CD14-positive monocyte (primary cell): ENCODE results near the gene ACO2. TPM values are rescaled to one million over a fixed set of nuclear protein-coding genes. Genes with fewer than 3 reads are reported as not detected.

Experiments
- DNase-seq, 3 donors: peaks; one replicate each; pipeline ENCODE4 v3.0.0-alpha.2; 2011 to 2022
- H2AFZ ChIP-seq: 2 replicates; pipeline ENCODE4 v1.6.0; 2012; ENCODE audit warnings: mild to moderate bottlenecking, low read depth, low read length, inconsistent platforms; ENCODE audit not compliant: insufficient read depth, poor library complexity, severe bottlenecking
- H3K27ac ChIP-seq, 2 donors: 1 replicate in 1 of 2; 2 replicates in 1 of 2; pipeline ENCODE4 v1.5.1; 2012 to 2013; ENCODE audit warnings: low read length in 2 of 2, control low read depth in 1 of 2, inconsistent platforms in 1 of 2, low read depth in 1 of 2, mild to moderate bottlenecking in 1 of 2
- H3K27me3 ChIP-seq, 2 donors: one replicate each; pipeline versions ENCODE4 v1.6.0 to v1.6.1; 2011 to 2013; ENCODE audit warnings: low read length in 2 of 2; ENCODE audit not compliant: control insufficient read depth in 2 of 2, insufficient read depth in 2 of 2
- H3K36me3 ChIP-seq, 2 donors: replicated peaks in 1 of 2; 1 replicate in 1 of 2; 2 replicates in 1 of 2; pipeline versions ENCODE4 v1.5.1 to v1.6.1; 2012 to 2013; ENCODE audit warnings: low read length in 2 of 2, control low read depth in 1 of 2, inconsistent platforms in 1 of 2, mild to moderate bottlenecking in 1 of 2; ENCODE audit not compliant: insufficient read depth in 2 of 2, control insufficient read depth in 1 of 2
- H3K4me1 ChIP-seq, 2 donors: 1 replicate in 1 of 2; 2 replicates in 1 of 2; pipeline versions ENCODE4 v1.5.1 to v1.6.1; 2012 to 2013; ENCODE audit warnings: low read length in 2 of 2, control low read depth in 1 of 2, inconsistent platforms in 1 of 2, mild to moderate bottlenecking in 1 of 2, moderate library complexity in 1 of 2; ENCODE audit not compliant: insufficient read depth in 2 of 2, control insufficient read depth in 1 of 2
- H3K4me2 ChIP-seq: replicated peaks from 2 replicates; pipeline ENCODE3; 2012; ENCODE audit warnings: low read length, moderate library complexity, mild to moderate bottlenecking; ENCODE audit not compliant: poor library complexity, severe bottlenecking; ENCODE audit errors: extremely low read depth
- H3K4me3 ChIP-seq, 3 experiments: fragments of 200-600 bp in 1 of 3; sonication (generic) in 1 of 3; replicated peaks in 1 of 3; 1 replicate in 2 of 3; 2 replicates in 1 of 3; pipeline ENCODE4 v1.5.1; 2011 to 2013; ENCODE audit warnings: low read length in 3 of 3, mild to moderate bottlenecking in 3 of 3, control low read depth in 2 of 3, low read depth in 2 of 3, inconsistent platforms in 1 of 3, moderate library complexity in 1 of 3
- H3K79me2 ChIP-seq: 2 replicates; pipeline ENCODE4 v1.6.0; 2012; ENCODE audit warnings: mild to moderate bottlenecking, control low read depth, inconsistent platforms, low read length, moderate library complexity; ENCODE audit not compliant: insufficient read depth
- H3K9ac ChIP-seq: 2 replicates; pipeline ENCODE4 v1.6.0; 2017; ENCODE audit warnings: low read length, mild to moderate bottlenecking; ENCODE audit not compliant: insufficient read depth, poor library complexity, severe bottlenecking
- H3K9me3 ChIP-seq, 2 donors: replicated peaks in 1 of 2; 1 replicate in 1 of 2; 2 replicates in 1 of 2; pipeline versions ENCODE4 v1.5.1 to v1.6.1; 2012 to 2013; ENCODE audit warnings: low read length in 2 of 2, control low read depth in 1 of 2; ENCODE audit not compliant: control insufficient read depth in 1 of 2, insufficient read depth in 1 of 2
- H4K20me1 ChIP-seq: 2 replicates; pipeline ENCODE4 v1.6.0; 2012; ENCODE audit warnings: mild to moderate bottlenecking, low read length, control low read depth, moderate library complexity; ENCODE audit not compliant: insufficient read depth
- H3K27ac Mint-ChIP-seq, 7 donors: one replicate each; pipeline ENCODE4 v1.8.0; 2020; ENCODE audit warnings: mild to moderate bottlenecking in 7 of 7, mixed read lengths in 7 of 7, moderate library complexity in 6 of 7, inconsistent platforms in 2 of 7
- H3K27me3 Mint-ChIP-seq, 3 donors: one replicate each; pipeline ENCODE4 v1.8.0; 2021 to 2022; ENCODE audit warnings: low read depth in 3 of 3, mild to moderate bottlenecking in 3 of 3, mixed read lengths in 3 of 3, moderate library complexity in 3 of 3, inconsistent platforms in 1 of 3
- H3K36me3 Mint-ChIP-seq, 2 donors: one replicate each; pipeline ENCODE4 v1.8.0; 2020; ENCODE audit warnings: mixed read lengths in 2 of 2, inconsistent platforms in 1 of 2, mild to moderate bottlenecking in 1 of 2
- H3K4me1 Mint-ChIP-seq: one replicate; pipeline ENCODE4 v1.8.0; 2020; ENCODE audit warnings: mild to moderate bottlenecking, mixed read lengths
- H3K4me3 Mint-ChIP-seq, 2 donors: one replicate each; pipeline ENCODE4 v1.8.0; 2020; ENCODE audit warnings: mild to moderate bottlenecking in 2 of 2, mixed read lengths in 2 of 2, moderate library complexity in 1 of 2
- H3K9me3 Mint-ChIP-seq, 7 donors: one replicate each; pipeline ENCODE4 v1.8.0; 2020 to 2022; ENCODE audit warnings: mixed read lengths in 7 of 7, mild to moderate bottlenecking in 6 of 7, moderate library complexity in 6 of 7, inconsistent platforms in 2 of 7
- CTCF ChIP-seq: fragments of 200-600 bp; IDR thresholded peaks from one replicate; pipeline ENCODE4 v1.8.0; 2022; ENCODE audit warnings: antibody characterized with exemption, mild to moderate bottlenecking
- WGBS: methylation state at CpG from one replicate; pipeline ENCODE4 v1.1.5; 2013; ENCODE audit warnings: missing lambda C conversion rate; ENCODE audit not compliant: insufficient coverage; 5-methylcytosine and 5-hydroxymethylcytosine counted together
- intact Hi-C, 2 donors: fragments of 100-400 bp; cut with micrococcal nuclease; formaldehyde crosslinking; loops; one replicate each; pipeline versions ENCODE4 v1.15.0 to v1.15.1; 2023
- polyA plus RNA-seq, 3 donors: library from polyadenylated mRNA; depleted of rRNA in 1 of 3; unstranded in 2 of 3; stranded (reverse) in 1 of 3; fragments of 300-500 nt in 2 of 3; fragments of >200 nt in 1 of 3; fragmentation: Illumina TruSeq in 2 of 3; gene quantifications; 1 replicate in 2 of 3; 2 replicates in 1 of 3; pipeline ENCODE4 v1.2.3, GENCODE V29; 2012 to 2021

Gene ACO2
- polyA plus RNA-seq, 3 donors: 56.8 to 75.8 (median 64.2) TPM

GRCh38 chr22:41530890-41531714, 62.2 kb downstream of the ACO2 start:
- Histone ChIP-seq H3K27ac (peak overlapping the region in 1 of 2 donors; percentile 8), H3K79me2 (no peaks in the 10 kb centered on the region), H3K4me2 (no peak overlapping the region), H2AFZ (no peak overlapping the region), H3K27me3 (no peaks in the 10 kb centered on the region), H3K4me3 (no peak overlapping the region), H3K36me3 (peaks cover 61 to 71% of the 10 kb centered on the region in 2 donors), H3K4me1 (no peaks in the 10 kb centered on the region), H3K9ac (no peak overlapping the region), H3K9me3 (no peaks in the 10 kb centered on the region), H4K20me1 (peaks cover 58% of the 10 kb centered on the region)
- 91% methylated on average over 13 of the region's 18 CpGs for WGBS
- no peak for DNase-seq
- H3K4me3 Mint-ChIP-seq: no peak overlapping the region
- TF ChIP-seq CTCF: no peak
- peaks cover 0 to 4% (median 0%) of the 10 kb centered on the region in 3 donors for H3K27me3 Mint-ChIP-seq
- peak overlapping the region in 4 of 7 donors; percentile 26 to 75 (median 54) for H3K27ac Mint-ChIP-seq
- H3K4me1 Mint-ChIP-seq: peaks cover 3% of the 10 kb centered on the region
- H3K36me3 Mint-ChIP-seq: peaks cover 48 to 86% of the 10 kb centered on the region in 2 donors
- H3K9me3 Mint-ChIP-seq: no peaks in the 10 kb centered on the region
- intact Hi-C loops: no loop called here

- Histone ChIP-seq H2AFZ (no peak overlapping the region), H3K4me2 (no peak overlapping the region), H3K36me3 (peaks cover 53 to 63% of the 10 kb centered on the region in 2 donors), H3K79me2 (no peaks in the 10 kb centered on the region), H4K20me1 (peaks cover 50% of the 10 kb centered on the region), H3K27ac (peak overlapping the region in 1 of 2 donors; percentile 18), H3K27me3 (no peaks in the 10 kb centered on the region), H3K9me3 (no peaks in the 10 kb centered on the region), H3K4me3 (no peak overlapping the region), H3K9ac (no peak overlapping the region), H3K4me1 (no peaks in the 10 kb centered on the region)
- intact Hi-C loops: no loop called here
- Mint-ChIP-seq H3K36me3 (peaks cover 43 to 81% of the 10 kb centered on the region in 2 donors), H3K4me3 (no peak overlapping the region), H3K4me1 (peaks cover 3% of the 10 kb centered on the region), H3K9me3 (no peaks in the 10 kb centered on the region), H3K27ac (peak overlapping the region in 2 of 7 donors; percentile 26 to 30), H3K27me3 (peaks cover 0 to 4% (median 0%) of the 10 kb centered on the region in 3 donors)
- 100% methylated on average over 11 of the region's 17 CpGs for WGBS
- no peak for DNase-seq
- no peak for TF ChIP-seq CTCF
Observed at GRCh38 chr22:41531715-41532477, 63.0 kb downstream of the ACO2 start.
